VCaP (cell line): ENCODE data around the gene MT1X.
"Not testable (repeated sequence)": the region's sequence is repeated elsewhere in the genome, so short reads cannot be mapped to it uniquely, and the experiment has no call there.

Experiments used
- H3K27ac ChIP-seq: fragments of 450-650 bp; 2 replicates; pipeline ENCODE4 v1.5.1; 2017
- CTCF ChIP-seq: fragments of 450-650 bp; conservative IDR thresholded peaks from 2 replicates; pipeline ENCODE4 v1.5.1; 2017; ENCODE audit warnings: mild to moderate bottlenecking, moderate library complexity

MT1X gene

GRCh38 chr16:56657555-56658326 lies 24.5 kb upstream of the MT1X start, which contains the start of gene MT1F:
Gene MT1F (plus strand): TSS chr16:56657959. CDS start chr16:56658059, 100 bp downstream.
- H3K27ac ChIP-seq = peak within 1 kb of the TSS; percentile 51

GRCh38 chr16:56658327-56658875 lies 23.9 kb upstream of the MT1X start:
- no peak for TF ChIP-seq CTCF
- H3K27ac ChIP-seq = peak overlapping the region; percentile 51; the same call in 1 of the 2 replicates

More at GRCh38 chr16:56657555-56658326, 24.5 kb upstream of the MT1X start, which contains the start of gene MT1F:
- no peak for TF ChIP-seq CTCF

- no peak overlapping the region for H3K27ac ChIP-seq
- no peak for TF ChIP-seq CTCF
Observed at GRCh38 chr16:56662357-56663354, 19.6 kb upstream of the MT1X start.

GRCh38 chr16:56664506-56664905 lies 17.8 kb upstream of the MT1X start:
- TF ChIP-seq CTCF = no peak
- no peak overlapping the region for H3K27ac ChIP-seq

- H3K27ac ChIP-seq = not testable (repeated sequence)
Observed at GRCh38 chr16:56665286-56666261, 16.7 kb upstream of the MT1X start.

- TF ChIP-seq CTCF = no peak
- H3K27ac ChIP-seq = no peak within 1 kb of the TSS
Observed at GRCh38 chr16:56667581-56668571, 14.4 kb upstream of the MT1X start, which contains the start of gene MT1G. Gene MT1G (minus strand): TSS chr16:56668065. CDS start chr16:56667993, 72 bp downstream.
